ENCODE results near the gene CYP27A1.

CYP27A1 gene

DNA sequence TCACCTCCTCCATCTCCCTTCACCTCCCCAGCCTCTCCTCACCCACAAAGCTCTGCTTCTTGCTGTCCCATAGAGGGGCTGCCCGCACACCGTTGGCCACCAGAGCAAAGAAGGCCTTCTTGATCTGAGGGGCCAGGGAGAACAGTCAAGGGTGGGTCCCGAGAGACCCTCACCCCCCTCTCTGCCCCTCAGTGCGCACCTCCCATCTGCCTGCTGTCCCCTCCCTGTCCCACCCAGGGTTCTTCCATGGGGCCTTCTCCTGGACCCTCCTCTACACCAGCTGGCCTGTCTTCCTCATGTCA lies 46.5 kb downstream of the CYP27A1 start:
- no peak for DNase-seq (ENCODE audit: extremely low spot score)
- ChIA-PET CTCF (interaction anchor here (0.8 kb wide), 1 partner anchor 201 kb away, joined by 5 read pairs; no protein-coding TSS in a partner anchor), POLR2A (no interaction called here)
- TF ChIP-seq FOXM1 (IDR thresholded peaks at IDR 0.05; ENCODE audit: borderline replicate concordance) (no peak), CTBP1 (IDR thresholded peaks at IDR 0.05; ENCODE audit: borderline replicate concordance) (no peak), L3MBTL2 (conservative IDR thresholded peaks at IDR 0.05) (no peak), LEF1 (IDR thresholded peaks at IDR 0.05; ENCODE audit: borderline replicate concordance) (no peak), SUZ12 (IDR thresholded peaks at IDR 0.05) (no peak), NFRKB (IDR thresholded peaks at IDR 0.05) (no peak), SP1 (IDR thresholded peaks at IDR 0.05) (no peak), ARNT (IDR thresholded peaks at IDR 0.05) (no peak), BHLHE40 (IDR thresholded peaks at IDR 0.05; ENCODE audit: borderline replicate concordance) (no peak), FOXK2 (IDR thresholded peaks at IDR 0.05) (no peak), HDGF (IDR thresholded peaks at IDR 0.05; ENCODE audit: borderline replicate concordance) (no peak), FOXA1 (IDR thresholded peaks at IDR 0.05) (no peak), ZNF384 (IDR thresholded peaks at IDR 0.05) (no peak), ELF4 (IDR thresholded peaks at IDR 0.05) (no peak), TARDBP (IDR thresholded peaks at IDR 0.05) (no peak)
- TF ChIP-seq, protein P1, sequence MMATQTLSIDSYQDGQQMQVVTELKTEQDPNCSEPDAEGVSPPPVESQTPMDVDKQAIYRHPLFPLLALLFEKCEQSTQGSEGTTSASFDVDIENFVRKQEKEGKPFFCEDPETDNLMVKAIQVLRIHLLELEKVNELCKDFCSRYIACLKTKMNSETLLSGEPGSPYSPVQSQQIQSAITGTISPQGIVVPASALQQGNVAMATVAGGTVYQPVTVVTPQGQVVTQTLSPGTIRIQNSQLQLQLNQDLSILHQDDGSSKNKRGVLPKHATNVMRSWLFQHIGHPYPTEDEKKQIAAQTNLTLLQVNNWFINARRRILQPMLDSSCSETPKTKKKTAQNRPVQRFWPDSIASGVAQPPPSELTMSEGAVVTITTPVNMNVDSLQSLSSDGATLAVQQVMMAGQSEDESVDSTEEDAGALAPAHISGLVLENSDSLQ (IDR thresholded peaks at IDR 0.05): no peak

DNA sequence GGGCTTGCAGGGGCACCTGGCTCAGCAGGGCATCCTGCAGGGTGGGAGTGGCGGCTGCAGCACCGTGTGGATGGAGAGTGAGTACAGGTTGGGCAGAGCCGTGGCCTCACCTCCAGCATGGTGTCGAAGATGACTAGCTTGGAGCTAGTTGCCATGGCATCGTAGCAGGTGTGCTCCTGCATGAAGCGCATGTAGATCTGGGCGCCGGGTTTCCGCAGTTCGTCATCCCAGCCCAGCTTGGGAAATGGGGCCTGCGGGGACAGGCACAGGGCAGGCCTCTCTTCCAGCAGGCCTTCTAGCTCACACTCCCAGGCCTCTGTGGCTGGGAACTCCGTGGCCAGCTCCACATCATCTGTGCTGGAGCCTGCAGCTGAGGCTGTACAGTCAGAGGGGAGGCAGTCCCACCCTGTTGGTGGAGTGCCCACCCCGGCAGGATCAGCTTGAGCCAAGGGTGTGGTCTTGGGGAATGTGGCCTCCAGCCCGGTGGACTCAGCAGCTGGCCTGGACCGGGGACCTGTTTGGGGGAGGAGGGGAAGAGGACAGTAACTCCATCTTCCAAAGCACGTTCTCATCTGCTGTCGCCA lies 48.0 kb downstream of the CYP27A1 start:
- ChIA-PET CTCF (interaction anchor here (0.5 kb wide), 1 partner anchor 13 kb away, joined by 3 read pairs; no protein-coding TSS in a partner anchor), POLR2A (no interaction called here)
- DNase-seq (ENCODE audit: extremely low spot score): no peak
- no peak for TF ChIP-seq BHLHE40 (IDR thresholded peaks at IDR 0.05; ENCODE audit: borderline replicate concordance)
- TF ChIP-seq SUZ12 (IDR thresholded peaks at IDR 0.05): no peak
- no peak for TF ChIP-seq FOXM1 (IDR thresholded peaks at IDR 0.05; ENCODE audit: borderline replicate concordance)
- no peak for TF ChIP-seq TARDBP (IDR thresholded peaks at IDR 0.05)
- no peak for TF ChIP-seq CTBP1 (IDR thresholded peaks at IDR 0.05; ENCODE audit: borderline replicate concordance)
- TF ChIP-seq LEF1 (IDR thresholded peaks at IDR 0.05; ENCODE audit: borderline replicate concordance): no peak
- TF ChIP-seq ELF4 (IDR thresholded peaks at IDR 0.05): no peak
- no peak for TF ChIP-seq HDGF (IDR thresholded peaks at IDR 0.05; ENCODE audit: borderline replicate concordance)
- TF ChIP-seq FOXK2 (IDR thresholded peaks at IDR 0.05): no peak
- no peak for TF ChIP-seq SP1 (IDR thresholded peaks at IDR 0.05)
- TF ChIP-seq ZNF384 (IDR thresholded peaks at IDR 0.05): no peak
- TF ChIP-seq FOXA1 (IDR thresholded peaks at IDR 0.05): no peak
- TF ChIP-seq, protein P1 (IDR thresholded peaks at IDR 0.05): no peak

DNA sequence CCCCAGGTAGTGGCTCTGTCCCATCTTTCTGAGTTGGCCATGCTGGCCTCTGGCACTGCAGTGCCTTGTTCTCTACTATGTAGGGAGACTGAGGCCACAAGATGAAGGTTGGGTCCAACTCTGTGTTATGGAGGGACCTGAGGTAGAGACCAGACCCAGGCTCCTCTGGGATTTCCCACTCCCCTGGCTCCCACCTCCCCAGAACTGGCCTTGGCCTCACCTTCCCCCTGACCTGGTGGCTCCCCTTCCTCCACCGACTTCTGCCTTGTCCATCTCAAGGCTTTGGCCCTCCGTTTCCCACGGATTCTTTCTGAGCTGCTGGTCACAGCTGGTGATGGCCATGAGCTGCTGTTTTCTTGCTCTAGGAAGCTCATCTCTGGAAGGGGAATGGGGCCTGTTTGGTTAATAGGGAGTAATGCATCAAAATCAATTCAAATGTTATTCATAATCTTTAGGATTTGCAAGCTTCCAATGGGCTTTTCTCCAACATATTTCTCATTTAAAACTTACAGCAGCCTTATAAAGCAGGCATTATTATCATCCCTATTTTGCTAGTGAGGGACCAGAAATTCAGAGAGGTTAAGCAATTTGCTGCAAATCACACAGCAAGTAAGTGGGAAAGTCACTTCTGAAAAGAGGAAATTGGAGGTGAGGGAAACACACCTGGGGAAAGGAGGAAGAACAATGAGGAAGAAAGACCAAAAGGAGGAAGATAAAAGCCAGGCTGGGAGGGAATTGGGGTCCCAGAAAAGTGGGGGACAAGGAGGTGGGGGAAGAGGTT lies 48.8 kb downstream of the CYP27A1 start:
- CTCF ChIA-PET: interaction anchor here (0.5 kb wide), 1 partner anchor 12 kb away, joined by 3 read pairs; no protein-coding TSS in a partner anchor
- DNase-seq (ENCODE audit: extremely low spot score): no peak
- POLR2A ChIA-PET: no interaction called here
- TF ChIP-seq FOXK2 (IDR thresholded peaks at IDR 0.05) (no peak), ARNT (IDR thresholded peaks at IDR 0.05) (no peak), NFRKB (IDR thresholded peaks at IDR 0.05) (no peak), TARDBP (IDR thresholded peaks at IDR 0.05) (no peak), BHLHE40 (IDR thresholded peaks at IDR 0.05; ENCODE audit: borderline replicate concordance) (no peak), L3MBTL2 (conservative IDR thresholded peaks at IDR 0.05) (no peak), FOXA1 (IDR thresholded peaks at IDR 0.05) (no peak), ELF4 (IDR thresholded peaks at IDR 0.05) (no peak), HDGF (IDR thresholded peaks at IDR 0.05; ENCODE audit: borderline replicate concordance) (no peak), FOXM1 (IDR thresholded peaks at IDR 0.05; ENCODE audit: borderline replicate concordance) (no peak), LEF1 (IDR thresholded peaks at IDR 0.05; ENCODE audit: borderline replicate concordance) (no peak), SUZ12 (IDR thresholded peaks at IDR 0.05) (no peak), ZNF384 (IDR thresholded peaks at IDR 0.05) (no peak), SP1 (IDR thresholded peaks at IDR 0.05) (no peak), CTBP1 (IDR thresholded peaks at IDR 0.05; ENCODE audit: borderline replicate concordance) (no peak)
- TF ChIP-seq, protein P1 (IDR thresholded peaks at IDR 0.05): no peak

DNA sequence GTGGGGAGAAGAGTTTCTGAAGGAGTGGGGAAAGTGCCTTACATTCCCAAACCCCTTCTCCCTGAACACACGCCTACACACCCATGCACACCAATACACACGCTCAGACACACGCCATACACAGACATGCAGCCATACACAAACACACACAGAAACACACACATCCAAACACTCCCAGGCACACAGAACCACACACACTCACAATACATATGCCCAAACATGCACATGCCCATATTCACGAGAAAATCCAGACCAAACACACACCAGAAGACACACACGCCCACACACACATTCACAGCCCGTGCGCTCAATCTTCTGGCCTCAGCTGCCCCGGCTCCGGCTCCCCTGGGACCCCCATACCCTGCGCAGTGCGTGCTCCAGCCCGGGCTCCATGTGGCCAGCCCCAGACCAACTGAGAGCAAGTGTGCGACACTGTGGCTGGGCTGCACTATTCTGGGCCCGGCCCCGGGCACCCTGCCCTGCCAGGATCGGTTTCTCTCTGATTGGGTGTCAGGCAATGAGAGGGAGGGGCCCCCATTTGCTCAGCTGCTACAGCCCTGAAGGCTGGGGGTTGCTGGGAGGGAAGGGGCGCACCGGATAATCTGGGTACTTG lies 49.5 kb downstream of the CYP27A1 start, which contains the start of gene PRKAG3:
Gene PRKAG3 (minus strand): TSS at position 426 of the 613 bp plus-strand sequence.
- no peak for TF ChIP-seq L3MBTL2 (conservative IDR thresholded peaks at IDR 0.05)
- TF ChIP-seq, protein P1 (IDR thresholded peaks at IDR 0.05): no peak
- CTCF ChIA-PET: no interaction called here
- POLR2A ChIA-PET: interaction anchor here (0.6 kb wide), 1 partner anchor 11 kb away, joined by 3 read pairs; no protein-coding TSS in a partner anchor
- no peak for DNase-seq (ENCODE audit: extremely low spot score)

DNA sequence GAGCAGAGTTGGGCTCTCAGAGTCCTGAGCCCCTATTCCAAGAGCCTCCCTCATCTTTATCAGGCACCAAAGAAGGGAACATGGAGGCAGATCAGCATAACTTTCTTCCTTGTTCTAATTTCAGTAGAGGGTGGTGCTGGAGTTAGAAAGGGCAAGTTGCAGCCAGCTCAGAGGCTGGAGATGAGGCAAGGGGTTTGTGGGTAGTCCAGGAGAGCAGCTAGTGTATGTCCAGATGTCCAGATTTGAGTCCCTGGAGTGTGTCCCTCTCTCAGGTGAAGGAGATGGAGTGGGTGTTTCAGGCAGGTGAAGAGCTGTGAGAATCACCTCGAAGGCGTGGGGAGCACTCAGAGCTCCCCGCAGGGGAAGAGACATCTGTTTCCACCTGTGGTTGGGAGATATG lies 50.1 kb downstream of the CYP27A1 start:
- TF ChIP-seq BHLHE40 (IDR thresholded peaks at IDR 0.05; ENCODE audit: borderline replicate concordance) (no peak), SP1 (IDR thresholded peaks at IDR 0.05) (no peak), L3MBTL2 (conservative IDR thresholded peaks at IDR 0.05) (no peak), NFRKB (IDR thresholded peaks at IDR 0.05) (no peak), LEF1 (IDR thresholded peaks at IDR 0.05; ENCODE audit: borderline replicate concordance) (no peak), FOXM1 (IDR thresholded peaks at IDR 0.05; ENCODE audit: borderline replicate concordance) (no peak), ARNT (IDR thresholded peaks at IDR 0.05) (no peak), CTBP1 (IDR thresholded peaks at IDR 0.05; ENCODE audit: borderline replicate concordance) (no peak), FOXK2 (IDR thresholded peaks at IDR 0.05) (no peak), HDGF (IDR thresholded peaks at IDR 0.05; ENCODE audit: borderline replicate concordance) (no peak), SUZ12 (IDR thresholded peaks at IDR 0.05) (no peak), ZNF384 (IDR thresholded peaks at IDR 0.05) (no peak), FOXA1 (IDR thresholded peaks at IDR 0.05) (no peak)
- TF ChIP-seq, protein P1 (IDR thresholded peaks at IDR 0.05): no peak
- DNase-seq (ENCODE audit: extremely low spot score): no peak
- ChIA-PET CTCF (no interaction called here), POLR2A (interaction anchor here (0.6 kb wide), 1 partner anchor 11 kb away, joined by 3 read pairs; no protein-coding TSS in a partner anchor)

Measured in HEK293T (cell line).